Spleen (tissue), 11 donors: Measurements from ENCODE around the gene DPYSL5. TPM values are rescaled to one million over a fixed set of nuclear protein-coding genes. Genes with fewer than 3 reads are reported as not detected.

ENCODE experiments used
- DNase-seq: peaks from one replicate; pipeline ENCODE4 v3.0.0-alpha.2; 2020
- H3K27ac ChIP-seq, 8 donors: fragments of 200-600 bp; sonication (generic) in 7 of 8; 1 replicate in 4 of 8; 2 replicates in 4 of 8; pipeline versions ENCODE4 v1.5.0 to v1.8.0; 2016 to 2021; ENCODE audit warnings: inconsistent platforms in 4 of 8, mild to moderate bottlenecking in 4 of 8, moderate library complexity in 1 of 8
- H3K27me3 ChIP-seq, 7 donors: fragments of 200-600 bp; sonication (generic) in 6 of 7; replicated peaks in 1 of 7; 1 replicate in 4 of 7; 2 replicates in 3 of 7; pipeline versions ENCODE4 v1.5.0 to v1.8.0; 2016 to 2021; ENCODE audit warnings: inconsistent platforms in 3 of 7, mild to moderate bottlenecking in 1 of 7
- H3K36me3 ChIP-seq, 6 donors: fragments of 200-600 bp; sonication (generic) in 5 of 6; 1 replicate in 4 of 6; 2 replicates in 2 of 6; pipeline versions ENCODE4 v1.5.0 to v1.8.0; 2016 to 2021; ENCODE audit warnings: inconsistent platforms in 2 of 6
- H3K4me1 ChIP-seq, 6 donors: fragments of 200-600 bp; sonication (generic) in 5 of 6; 1 replicate in 3 of 6; 2 replicates in 3 of 6; pipeline versions ENCODE4 v1.5.0 to v1.8.0; 2016 to 2021; ENCODE audit warnings: inconsistent platforms in 3 of 6
- H3K4me3 ChIP-seq, 8 donors: fragments of 200-600 bp; sonication (generic) in 7 of 8; 1 replicate in 4 of 8; 2 replicates in 4 of 8; pipeline versions ENCODE4 v1.5.0 to v1.8.0; 2016 to 2021; ENCODE audit warnings: inconsistent platforms in 4 of 8, mild to moderate bottlenecking in 4 of 8, moderate library complexity in 2 of 8
- H3K9me3 ChIP-seq, 8 donors: fragments of 200-600 bp; sonication (generic) in 7 of 8; 1 replicate in 4 of 8; 2 replicates in 4 of 8; pipeline versions ENCODE4 v1.5.0 to v1.8.0; 2016 to 2021; ENCODE audit warnings: inconsistent platforms in 4 of 8
- POLR2A ChIP-seq, 3 donors: fragments of 450-650 bp; IDR thresholded peaks; one replicate each; pipeline ENCODE4 v1.5.1; 2017; ENCODE audit warnings: antibody characterized with exemption in 3 of 3, mild to moderate bottlenecking in 1 of 3
- POLR2AphosphoS5 ChIP-seq, 3 donors: sonication (generic); formaldehyde crosslinking; IDR thresholded peaks; one replicate each; pipeline ENCODE4 v1.5.1; 2017; ENCODE audit warnings: antibody characterized with exemption in 3 of 3
- WGBS, 5 donors: extraction: QIAGEN DNeasy Blood & Tissue Kit in 3 of 5; methylation state at CpG; one replicate each; pipeline versions ENCODE4 v1.1.5 to v1.1.7; 2013 to 2018; 5-methylcytosine and 5-hydroxymethylcytosine counted together
- intact Hi-C: fragments of 100-400 bp; cut with DNase I; formaldehyde crosslinking; loops from one replicate; pipeline ENCODE4 v1.15.0; 2023; ENCODE audit warnings: low total_unique reads
- polyA plus RNA-seq, 3 donors: library from polyadenylated mRNA; stranded (reverse); fragments of 200-250 nt; gene quantifications; one replicate each; pipeline ENCODE4 v1.2.1, GENCODE V29; 2013
- total RNA-seq, 7 donors: library from RNA; depleted of rRNA in 3 of 7; stranded (reverse); fragments of >200 nt in 3 of 7; fragmentation: NEBNext Ultra II Directional in 4 of 7; extraction: Animal tissue kit (Norgen Biotek cat#: 25700) in 4 of 7; gene quantifications; one replicate each; pipeline versions ENCODE4 v1.1.0 to v1.2.1, GENCODE V29; 2016 to 2021
- TF ChIP-seq, protein P1 (sequence below), 11 experiments: fragments of 200-600 bp in 7 of 11; fragments of 450-650 bp in 4 of 11; sonication (generic) in 4 of 11; IDR thresholded peaks in 8 of 11; conservative IDR thresholded peaks in 3 of 11; 1 replicate in 7 of 11; 2 replicates in 4 of 11; pipeline versions ENCODE4 v1.4.0 to v1.8.0; 2016 to 2021; ENCODE audit warnings: antibody characterized with exemption in 11 of 11, inconsistent platforms in 4 of 11, mild to moderate bottlenecking in 1 of 11
- donor health status: healthy with polysubstance abuse.
- donor health status: DM: no; HTN: no; CAD: no; lungs with moderate emphysema.
- donor health status: DM: no; HTN: no; CAD: no.
- donor health status: Bipolar disorder and iron deficiency.
- donor health status: healthy.
- donor health status: DM: no; HTN: no; CAD: no.
- donor health status: DM: yes; HTN: yes; CAD: no.

The DPYSL5 gene
- total and polyA plus RNA-seq, 10 donors: 0.02 to 0.07 (median 0.02) TPM; not detected in 7

DNA sequence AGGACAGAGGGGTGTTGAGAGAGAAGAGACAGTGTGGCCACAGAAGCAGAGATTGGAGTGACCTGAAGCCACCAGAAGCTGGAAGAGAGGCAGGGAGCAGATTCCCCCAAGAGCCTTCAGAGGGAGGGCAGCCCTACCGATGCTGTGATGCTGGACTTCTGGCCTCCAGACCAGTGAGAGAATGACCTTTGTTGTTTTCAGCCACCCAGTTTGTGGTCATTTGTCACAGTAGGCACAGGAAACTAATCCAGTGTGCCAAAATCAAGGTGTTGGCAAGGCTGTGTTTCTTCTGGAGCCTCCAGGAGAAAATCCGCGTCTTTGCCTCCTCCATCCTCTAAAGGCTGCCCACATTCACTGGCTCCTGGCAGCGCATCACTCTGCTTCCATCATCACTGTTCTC is 137.9 kb downstream of the DPYSL5 start:
- Histone ChIP-seq H3K9me3 (no peaks in the 10 kb centered on the region), H3K27me3 (no peaks in the 10 kb centered on the region), H3K27ac (no peak overlapping the region), H3K36me3 (no peaks in the 10 kb centered on the region), H3K4me3 (no peak overlapping the region), H3K4me1 (peaks cover 0 to 14% (median 5%) of the 10 kb centered on the region in 6 donors)
- no peak for DNase-seq
- no peak for TF ChIP-seq POLR2A (IDR thresholded peaks at IDR 0.05)
- TF ChIP-seq, protein P1, sequence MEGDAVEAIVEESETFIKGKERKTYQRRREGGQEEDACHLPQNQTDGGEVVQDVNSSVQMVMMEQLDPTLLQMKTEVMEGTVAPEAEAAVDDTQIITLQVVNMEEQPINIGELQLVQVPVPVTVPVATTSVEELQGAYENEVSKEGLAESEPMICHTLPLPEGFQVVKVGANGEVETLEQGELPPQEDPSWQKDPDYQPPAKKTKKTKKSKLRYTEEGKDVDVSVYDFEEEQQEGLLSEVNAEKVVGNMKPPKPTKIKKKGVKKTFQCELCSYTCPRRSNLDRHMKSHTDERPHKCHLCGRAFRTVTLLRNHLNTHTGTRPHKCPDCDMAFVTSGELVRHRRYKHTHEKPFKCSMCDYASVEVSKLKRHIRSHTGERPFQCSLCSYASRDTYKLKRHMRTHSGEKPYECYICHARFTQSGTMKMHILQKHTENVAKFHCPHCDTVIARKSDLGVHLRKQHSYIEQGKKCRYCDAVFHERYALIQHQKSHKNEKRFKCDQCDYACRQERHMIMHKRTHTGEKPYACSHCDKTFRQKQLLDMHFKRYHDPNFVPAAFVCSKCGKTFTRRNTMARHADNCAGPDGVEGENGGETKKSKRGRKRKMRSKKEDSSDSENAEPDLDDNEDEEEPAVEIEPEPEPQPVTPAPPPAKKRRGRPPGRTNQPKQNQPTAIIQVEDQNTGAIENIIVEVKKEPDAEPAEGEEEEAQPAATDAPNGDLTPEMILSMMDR (IDR thresholded peaks at IDR 0.05 in 8 of 11, conservative IDR thresholded peaks at IDR 0.05 in 3 of 11): no peak
- no peak for TF ChIP-seq POLR2AphosphoS5 (IDR thresholded peaks at IDR 0.05)
- intact Hi-C loops: no loop called here
- 87 to 98% (median 92%) methylated on average over 4 of the region's 4 CpGs for WGBS, 5 donors

DNA sequence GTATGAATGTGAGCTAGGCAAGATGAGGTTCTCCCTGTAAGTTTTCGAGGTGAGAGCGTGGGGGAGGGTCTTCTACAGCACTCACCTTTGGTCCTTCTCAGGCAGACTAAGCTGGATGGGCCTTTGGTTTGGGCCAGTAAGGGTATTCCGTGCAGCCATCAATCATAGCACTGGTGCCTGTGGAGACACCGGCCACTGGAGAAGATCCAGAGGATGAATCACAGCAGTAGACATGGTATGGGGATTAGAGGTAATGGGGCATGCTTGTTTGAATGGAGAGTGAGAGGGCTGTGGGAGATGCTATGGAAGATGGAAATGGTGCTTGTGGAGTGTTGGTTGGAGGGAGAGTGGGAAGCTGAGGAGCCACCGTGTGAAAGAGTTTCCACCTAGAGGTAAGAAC is 138.6 kb downstream of the DPYSL5 start:
- intact Hi-C loops: no loop called here

DNA sequence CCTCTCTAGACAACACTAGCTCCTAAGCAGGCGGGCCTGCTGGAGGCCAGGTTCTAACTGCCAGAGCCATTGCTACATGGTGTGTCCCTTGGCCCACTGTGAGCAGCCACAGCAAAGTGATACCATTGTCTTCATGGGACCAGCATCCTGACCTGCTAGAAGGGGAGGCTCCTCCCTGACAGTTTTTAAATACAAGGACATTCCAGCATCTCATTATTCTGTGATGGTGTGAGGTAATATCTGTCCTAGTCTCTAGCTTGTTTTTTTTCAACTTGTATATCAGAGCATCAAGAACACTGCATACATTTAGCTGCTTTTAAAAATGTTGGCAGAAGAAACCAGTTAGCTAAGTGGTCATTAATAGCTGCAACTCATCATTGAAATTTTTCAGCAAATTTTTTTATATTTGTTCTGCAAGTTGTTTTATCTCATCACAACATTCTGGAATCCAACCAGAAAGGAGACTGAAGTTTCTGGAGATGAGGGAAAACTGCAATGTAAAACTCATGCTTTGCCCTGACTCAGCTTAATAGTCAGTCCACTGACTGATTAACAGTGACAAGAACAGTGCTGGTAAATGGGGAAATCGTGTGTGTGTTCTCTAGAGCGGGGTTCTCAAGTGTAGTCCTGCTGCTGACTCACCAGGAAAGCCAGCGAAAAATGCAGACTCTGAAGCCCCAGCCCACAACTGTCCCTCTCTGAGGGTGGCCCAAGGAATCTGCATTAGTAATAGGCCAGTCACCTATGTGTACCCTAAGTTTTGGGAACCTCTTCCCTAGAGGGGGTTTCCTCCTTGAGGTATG is 140.3 kb downstream of the DPYSL5 start:
- no peak overlapping the region for H3K4me3 ChIP-seq
- intact Hi-C loops: no loop called here
- no peaks in the 10 kb centered on the region for H3K27me3 ChIP-seq
- H3K36me3 ChIP-seq: no peaks in the 10 kb centered on the region
- 63 to 81% (median 65%) methylated on average over 4 of the region's 4 CpGs for WGBS, 5 donors
- peaks cover 0 to 7% (median 0%) of the 10 kb centered on the region in 6 donors for H3K4me1 ChIP-seq
- H3K9me3 ChIP-seq: no peaks in the 10 kb centered on the region
- TF ChIP-seq POLR2A (IDR thresholded peaks at IDR 0.05): no peak
- TF ChIP-seq, protein P1 (IDR thresholded peaks at IDR 0.05 in 8 of 11, conservative IDR thresholded peaks at IDR 0.05 in 3 of 11): no peak
- TF ChIP-seq POLR2AphosphoS5 (IDR thresholded peaks at IDR 0.05): no peak
- peak overlapping the region in 7 of 8 donors; percentile 18 to 66 (median 49) for H3K27ac ChIP-seq
- DNase-seq: no peak

More for the DNA sequence above, 138.6 kb downstream of the DPYSL5 start:
- Histone ChIP-seq H3K36me3 (no peaks in the 10 kb centered on the region), H3K4me1 (peaks cover 0 to 14% (median 5%) of the 10 kb centered on the region in 6 donors), H3K9me3 (no peaks in the 10 kb centered on the region), H3K4me3 (no peak overlapping the region), H3K27me3 (no peaks in the 10 kb centered on the region), H3K27ac (no peak overlapping the region)
- TF ChIP-seq, protein P1 (IDR thresholded peaks at IDR 0.05 in 8 of 11, conservative IDR thresholded peaks at IDR 0.05 in 3 of 11): no peak
- TF ChIP-seq POLR2A (IDR thresholded peaks at IDR 0.05) (no peak), POLR2AphosphoS5 (IDR thresholded peaks at IDR 0.05) (no peak)
- 85 to 94% (median 88%) methylated on average over 5 of the region's 5 CpGs for WGBS, 5 donors
- DNase-seq: no peak

DNA sequence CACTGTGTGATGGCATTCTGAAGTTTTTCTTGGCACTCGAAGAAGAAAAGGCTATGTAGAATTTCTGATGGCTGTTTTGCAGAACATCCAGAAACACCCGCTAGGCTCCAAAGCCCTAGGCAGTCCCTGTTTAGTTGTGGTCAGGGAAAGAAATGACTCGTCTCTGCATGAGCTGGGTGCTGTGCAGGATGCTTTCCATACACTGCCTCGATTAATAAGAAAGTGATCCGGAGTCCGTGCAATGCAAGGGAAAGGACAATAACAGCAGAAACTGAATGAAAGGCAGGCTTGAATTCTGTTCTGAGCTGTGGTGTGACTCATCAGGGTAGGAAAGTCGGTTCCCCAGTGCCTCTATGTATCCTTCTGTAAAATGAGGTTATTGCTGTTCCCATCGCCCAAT is 141.2 kb downstream of the DPYSL5 start:
- DNase-seq: no peak
- H3K27me3 ChIP-seq: no peaks in the 10 kb centered on the region
- no peaks in the 10 kb centered on the region for H3K9me3 ChIP-seq
- TF ChIP-seq POLR2AphosphoS5 (IDR thresholded peaks at IDR 0.05) (no peak), POLR2A (IDR thresholded peaks at IDR 0.05) (no peak)
- TF ChIP-seq, protein P1 (IDR thresholded peaks at IDR 0.05 in 8 of 11, conservative IDR thresholded peaks at IDR 0.05 in 3 of 11): no peak
- no peaks in the 10 kb centered on the region for H3K36me3 ChIP-seq
- peak overlapping the region in 3 of 8 donors; percentile 43 to 66 (median 65) for H3K27ac ChIP-seq
- H3K4me3 ChIP-seq: no peak overlapping the region
- intact Hi-C loops: no loop called here
- 75 to 92% (median 83%) methylated on average over 8 of the region's 8 CpGs for WGBS, 5 donors
- peaks cover 0 to 7% (median 0%) of the 10 kb centered on the region in 6 donors for H3K4me1 ChIP-seq
